ENCODE measurements around the gene HIF1A. TPM values are rescaled to one million over a fixed set of nuclear protein-coding genes. Genes with fewer than 3 reads are reported as not detected.

Gene HIF1A
- total RNA-seq, 4 donors from 2014 or later, result 52.1 to 160 (median 71.1) TPM

DNA sequence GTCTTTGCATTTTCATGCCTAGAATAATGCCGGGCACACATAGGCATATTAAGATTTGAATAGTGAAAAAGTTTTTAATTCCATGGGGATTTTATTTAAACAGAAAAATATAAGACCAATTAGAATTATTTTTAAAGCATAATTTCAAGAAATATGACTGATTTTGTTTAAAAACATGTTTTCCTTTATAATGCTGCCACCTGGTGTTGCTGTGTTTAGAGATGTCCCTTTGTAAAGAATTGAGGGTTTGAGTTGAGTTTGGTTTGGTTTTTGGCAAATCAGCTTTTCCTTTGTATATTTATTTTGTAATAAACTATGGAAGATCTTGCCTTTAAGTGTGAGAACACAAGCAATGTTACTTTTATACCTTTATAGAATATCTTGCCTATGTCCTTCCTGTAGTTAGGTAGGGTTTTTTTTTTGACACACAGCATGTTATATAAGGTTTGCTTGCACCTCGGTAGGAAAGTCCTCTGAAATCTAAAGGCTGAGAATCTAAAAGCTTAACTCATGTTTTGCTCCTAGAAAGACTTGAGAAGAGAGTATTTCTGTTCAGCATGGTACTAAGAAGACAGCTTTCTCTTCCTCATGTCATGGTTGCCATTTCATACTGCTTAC lies 35.6 kb downstream of the HIF1A start:
- Histone ChIP-seq H3K27me3 (no peaks in the 10 kb centered on the region), H3K4me1 (no peaks in the 10 kb centered on the region), H3K36me3 (peaks cover 0 to 85% (median 3%) of the 10 kb centered on the region in 3 donors), H3K4me3 (no peak overlapping the region), H3K27ac (peak overlapping the region in 1 of 4 donors; percentile 7), H3K9me3 (no peaks in the 10 kb centered on the region)
- TF ChIP-seq, protein P1, sequence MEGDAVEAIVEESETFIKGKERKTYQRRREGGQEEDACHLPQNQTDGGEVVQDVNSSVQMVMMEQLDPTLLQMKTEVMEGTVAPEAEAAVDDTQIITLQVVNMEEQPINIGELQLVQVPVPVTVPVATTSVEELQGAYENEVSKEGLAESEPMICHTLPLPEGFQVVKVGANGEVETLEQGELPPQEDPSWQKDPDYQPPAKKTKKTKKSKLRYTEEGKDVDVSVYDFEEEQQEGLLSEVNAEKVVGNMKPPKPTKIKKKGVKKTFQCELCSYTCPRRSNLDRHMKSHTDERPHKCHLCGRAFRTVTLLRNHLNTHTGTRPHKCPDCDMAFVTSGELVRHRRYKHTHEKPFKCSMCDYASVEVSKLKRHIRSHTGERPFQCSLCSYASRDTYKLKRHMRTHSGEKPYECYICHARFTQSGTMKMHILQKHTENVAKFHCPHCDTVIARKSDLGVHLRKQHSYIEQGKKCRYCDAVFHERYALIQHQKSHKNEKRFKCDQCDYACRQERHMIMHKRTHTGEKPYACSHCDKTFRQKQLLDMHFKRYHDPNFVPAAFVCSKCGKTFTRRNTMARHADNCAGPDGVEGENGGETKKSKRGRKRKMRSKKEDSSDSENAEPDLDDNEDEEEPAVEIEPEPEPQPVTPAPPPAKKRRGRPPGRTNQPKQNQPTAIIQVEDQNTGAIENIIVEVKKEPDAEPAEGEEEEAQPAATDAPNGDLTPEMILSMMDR (IDR thresholded peaks at IDR 0.05), result peak in 5 of 6 experiments; percentile 51 to 67 (median 62)
- no peak for TF ChIP-seq POLR2A (IDR thresholded peaks at IDR 0.05)
- DNase-seq, result no peak

DNA sequence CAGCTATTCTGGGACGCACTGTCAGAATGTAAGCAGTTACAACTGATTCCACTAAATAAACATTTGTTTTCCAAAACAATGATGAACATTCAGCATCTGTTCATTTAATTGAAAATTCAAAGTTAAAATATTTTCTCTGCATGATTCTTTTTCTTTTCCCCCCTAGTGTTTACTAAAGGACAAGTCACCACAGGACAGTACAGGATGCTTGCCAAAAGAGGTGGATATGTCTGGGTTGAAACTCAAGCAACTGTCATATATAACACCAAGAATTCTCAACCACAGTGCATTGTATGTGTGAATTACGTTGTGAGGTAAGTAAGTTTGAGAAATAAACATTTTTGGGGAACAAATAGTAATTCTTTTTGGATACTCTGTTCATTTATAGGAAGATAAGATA lies 38.7 kb downstream of the HIF1A start:
- DNase-seq, result no peak
- Histone ChIP-seq H3K4me1 (no peaks in the 10 kb centered on the region), H3K27ac (no peak overlapping the region), H3K27me3 (no peaks in the 10 kb centered on the region), H3K9me3 (no peaks in the 10 kb centered on the region), H3K4me3 (no peak overlapping the region), H3K36me3 (peaks cover 3 to 87% (median 4%) of the 10 kb centered on the region in 3 donors)
- TF ChIP-seq, protein P1 (IDR thresholded peaks at IDR 0.05), result no peak
- no peak for TF ChIP-seq POLR2A (IDR thresholded peaks at IDR 0.05)

DNA sequence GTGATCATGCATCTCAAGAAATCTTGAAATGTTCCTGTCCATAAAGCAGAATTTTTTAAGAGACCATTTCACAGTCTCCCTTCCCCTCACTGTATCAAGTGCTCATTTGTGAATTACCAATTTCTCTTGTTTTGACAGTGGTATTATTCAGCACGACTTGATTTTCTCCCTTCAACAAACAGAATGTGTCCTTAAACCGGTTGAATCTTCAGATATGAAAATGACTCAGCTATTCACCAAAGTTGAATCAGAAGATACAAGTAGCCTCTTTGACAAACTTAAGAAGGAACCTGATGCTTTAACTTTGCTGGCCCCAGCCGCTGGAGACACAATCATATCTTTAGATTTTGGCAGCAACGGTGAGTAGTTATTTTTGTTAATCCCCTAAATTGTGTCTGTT lies 41.4 kb downstream of the HIF1A start:
- no peaks in the 10 kb centered on the region for H3K9me3 ChIP-seq
- no peaks in the 10 kb centered on the region for H3K4me1 ChIP-seq
- no peak for DNase-seq
- TF ChIP-seq, protein P1 (IDR thresholded peaks at IDR 0.05), result no peak
- TF ChIP-seq POLR2A (IDR thresholded peaks at IDR 0.05), result no peak
- peaks cover 3 to 91% (median 6%) of the 10 kb centered on the region in 3 donors for H3K36me3 ChIP-seq
- H3K27ac ChIP-seq, result no peak overlapping the region
- H3K4me3 ChIP-seq, result no peak overlapping the region
- H3K27me3 ChIP-seq, result no peaks in the 10 kb centered on the region

DNA sequence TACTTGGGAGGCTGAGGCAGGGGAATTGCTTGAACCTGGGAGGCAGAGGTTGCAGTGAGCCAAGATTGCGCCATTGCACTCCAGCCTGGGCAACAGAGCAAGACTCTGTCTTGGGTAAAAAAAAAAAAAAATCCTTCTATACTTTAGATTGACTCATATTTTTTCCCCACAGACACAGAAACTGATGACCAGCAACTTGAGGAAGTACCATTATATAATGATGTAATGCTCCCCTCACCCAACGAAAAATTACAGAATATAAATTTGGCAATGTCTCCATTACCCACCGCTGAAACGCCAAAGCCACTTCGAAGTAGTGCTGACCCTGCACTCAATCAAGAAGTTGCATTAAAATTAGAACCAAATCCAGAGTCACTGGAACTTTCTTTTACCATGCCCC lies 42.6 kb downstream of the HIF1A start:
- peaks cover 3 to 94% (median 6%) of the 10 kb centered on the region in 3 donors for H3K36me3 ChIP-seq

DNA sequence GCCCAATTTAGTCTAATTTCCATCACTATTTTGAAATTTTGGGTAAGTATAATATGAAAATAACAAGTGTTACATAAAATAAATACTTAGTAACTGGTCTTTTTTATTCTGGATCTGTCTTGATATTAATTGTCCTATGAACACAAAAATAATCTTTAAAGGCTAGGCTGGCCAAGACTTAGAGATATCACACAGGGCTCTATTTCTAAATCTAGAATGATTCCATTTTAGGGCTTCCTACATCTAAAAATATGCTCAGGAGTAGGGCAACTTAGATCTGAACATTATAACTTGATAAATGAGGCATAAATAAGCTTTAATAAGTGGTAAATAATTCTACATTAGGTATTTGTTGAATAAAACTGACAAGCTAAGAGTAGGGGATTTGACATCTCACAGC lies 43.8 kb downstream of the HIF1A start:
- no peak overlapping the region for H3K27ac ChIP-seq
- H3K4me3 ChIP-seq, result no peak overlapping the region
- H3K36me3 ChIP-seq, result peaks cover 2 to 94% (median 6%) of the 10 kb centered on the region in 3 donors
- no peaks in the 10 kb centered on the region for H3K4me1 ChIP-seq
- DNase-seq, result no peak
- H3K27me3 ChIP-seq, result no peaks in the 10 kb centered on the region
- no peaks in the 10 kb centered on the region for H3K9me3 ChIP-seq
- TF ChIP-seq POLR2A (IDR thresholded peaks at IDR 0.05), result no peak
- TF ChIP-seq, protein P1 (IDR thresholded peaks at IDR 0.05), result no peak

More for the DNA sequence above, 42.6 kb downstream of the HIF1A start:
- H3K27me3 ChIP-seq, result no peaks in the 10 kb centered on the region
- H3K9me3 ChIP-seq, result no peaks in the 10 kb centered on the region
- TF ChIP-seq POLR2A (IDR thresholded peaks at IDR 0.05), result no peak
- TF ChIP-seq, protein P1 (IDR thresholded peaks at IDR 0.05), result no peak
- H3K27ac ChIP-seq, result no peak overlapping the region
- no peaks in the 10 kb centered on the region for H3K4me1 ChIP-seq
- H3K4me3 ChIP-seq, result no peak overlapping the region
- DNase-seq, result no peak

All from Peyer's patch (tissue), 4 donors.